Endometrium (tissue), 2 donors: ENCODE data around the gene OSTN.
"Not testable (repeated sequence)": the region's sequence is repeated elsewhere in the genome, so short reads cannot be mapped to it uniquely, and the experiment has no call there.

Experiments
- FAIRE-seq: peaks from 2 replicates; lab custom pipeline; 2012; peaks lifted over from hg19 to GRCh38; lab: Jason Lieb, UNC
- donor health status: control.
- donor health status: control.

The OSTN gene

GRCh38 chr3:191198932-191199331 lies at the start of gene OSTN:
Gene OSTN (plus strand): TSS chr3:191199241. CDS start chr3:191212533, 13,292 bp downstream.
- FAIRE-seq, result no peak

GRCh38 chr3:191151653-191152052 lies 47.4 kb upstream of the OSTN start:
- no peak for FAIRE-seq

GRCh38 chr3:191154827-191155226 lies 44.2 kb upstream of the OSTN start:
- no peak for FAIRE-seq

- FAIRE-seq, result no peak
These were observed 40.8 kb upstream of the OSTN start for GRCh38 chr3:191158247-191158646.

GRCh38 chr3:191158815-191159214 lies 40.2 kb upstream of the OSTN start:
- no peak for FAIRE-seq

- no peak for FAIRE-seq
These were observed 33.2 kb upstream of the OSTN start for GRCh38 chr3:191165802-191166201.

GRCh38 chr3:191166368-191166767 lies 32.7 kb upstream of the OSTN start:
- FAIRE-seq, result no peak

GRCh38 chr3:191169566-191169965 lies 29.5 kb upstream of the OSTN start:
- no peak for FAIRE-seq

- no peak for FAIRE-seq
These were observed 28.9 kb upstream of the OSTN start for GRCh38 chr3:191170097-191170496.

- FAIRE-seq, result no peak
These were observed 23.9 kb upstream of the OSTN start for GRCh38 chr3:191175102-191175501.

GRCh38 chr3:191176038-191176785 lies 22.8 kb upstream of the OSTN start:
- FAIRE-seq, result no peak

- not testable (repeated sequence) for FAIRE-seq
These were observed 13.7 kb upstream of the OSTN start for GRCh38 chr3:191185382-191185781.

GRCh38 chr3:191188246-191188645 lies 10.8 kb upstream of the OSTN start:
- not testable (repeated sequence) for FAIRE-seq

GRCh38 chr3:191192270-191192669 lies 6.8 kb upstream of the OSTN start:
- FAIRE-seq, result not testable (repeated sequence)

GRCh38 chr3:191192941-191193340 lies 6.1 kb upstream of the OSTN start:
- peak; percentile 31 for FAIRE-seq

GRCh38 chr3:191197761-191198306 lies 1.2 kb upstream of the OSTN start:
- no peak for FAIRE-seq

GRCh38 chr3:191198480-191198879 lies 561 bp upstream of the OSTN start:
- no peak for FAIRE-seq

GRCh38 chr3:191210032-191210431 lies 11.0 kb downstream of the OSTN start:
- FAIRE-seq, result no peak

- FAIRE-seq, result no peak
These were observed 17.5 kb downstream of the OSTN start for GRCh38 chr3:191216510-191216909.

- no peak for FAIRE-seq
These were observed 18.3 kb downstream of the OSTN start for GRCh38 chr3:191217301-191217700.

- no peak for FAIRE-seq
These were observed 21.9 kb downstream of the OSTN start for GRCh38 chr3:191220908-191221307.

- FAIRE-seq, result no peak
These were observed 22.6 kb downstream of the OSTN start for GRCh38 chr3:191221638-191222037.

- FAIRE-seq, result no peak
These were observed 28.5 kb downstream of the OSTN start for GRCh38 chr3:191227541-191227940.

GRCh38 chr3:191234216-191234615 lies 35.2 kb downstream of the OSTN start:
- FAIRE-seq, result no peak
